SU-DHL-6 (cell line): ENCODE data around the gene OXA1L.

ENCODE experiments used
- H2AFZ ChIP-seq: fragments of 200-600 bp; sonication (generic); 2 replicates; pipeline ENCODE4 v1.6.1; 2014; ENCODE audit warnings: low read depth, mild to moderate bottlenecking, moderate library complexity, mixed read lengths, antibody characterized with exemption, low read length; ENCODE audit not compliant: severe bottlenecking
- H3F3A ChIP-seq: fragments of 200-600 bp; shearing (Covaris generic); 2 replicates; pipeline ENCODE4 v1.6.0; 2016; ENCODE audit warnings: antibody characterized with exemption, mild to moderate bottlenecking; ENCODE audit not compliant: insufficient read depth
- H3K27ac ChIP-seq: fragments of 200-600 bp; sonication (generic); 2 replicates; pipeline ENCODE4 v1.5.1; 2016; ENCODE audit warnings: low read depth, mild to moderate bottlenecking, low read length, moderate library complexity, mixed read lengths
- H3K27me3 ChIP-seq: fragments of 200-600 bp; sonication (generic), shearing (Covaris generic); 2 replicates; pipeline ENCODE4 v1.6.0; 2014; ENCODE audit warnings: mild to moderate bottlenecking, low read length
- H3K36me3 ChIP-seq: fragments of 200-600 bp; sonication (generic); 2 replicates; pipeline ENCODE4 v1.6.1; 2014; ENCODE audit warnings: mild to moderate bottlenecking, low read length, mixed read lengths
- H3K4me2 ChIP-seq: fragments of 300-600, 200-600 bp; shearing (Covaris generic), sonication (generic); 2 replicates; pipeline ENCODE4 v1.6.0; 2014; ENCODE audit warnings: low read length, low read depth, mild to moderate bottlenecking; ENCODE audit not compliant: poor library complexity, severe bottlenecking
- H3K4me3 ChIP-seq: fragments of 200-600 bp; sonication (generic); 2 replicates; pipeline ENCODE4 v1.5.1; 2014; ENCODE audit warnings: antibody characterized with exemption, low read length, mild to moderate bottlenecking, mixed read lengths; ENCODE audit not compliant: insufficient read depth, poor library complexity, severe bottlenecking
- H3K79me2 ChIP-seq: fragments of 200-600 bp; sonication (generic); 2 replicates; pipeline ENCODE4 v1.6.1; 2014; ENCODE audit warnings: mild to moderate bottlenecking, low read length, moderate library complexity; ENCODE audit not compliant: insufficient read depth
- H3K9ac ChIP-seq: fragments of 200-600 bp; sonication (generic); 2 replicates; pipeline ENCODE4 v1.7.0; 2014; ENCODE audit warnings: mild to moderate bottlenecking, low read length
- H3K9me2 ChIP-seq: fragments of 200-600 bp; sonication (generic); replicated peaks from 2 replicates; pipeline ENCODE4 v1.6.1; 2014; ENCODE audit warnings: low read length; ENCODE audit not compliant: insufficient read depth
- H3K9me3 ChIP-seq: fragments of 200-600 bp; sonication (generic); 2 replicates; pipeline ENCODE4 v1.6.1; 2014; ENCODE audit warnings: low read length, mixed read lengths; ENCODE audit not compliant: insufficient read depth
- H4K20me1 ChIP-seq: fragments of 200-600 bp; sonication (generic); 2 replicates; pipeline ENCODE4 v1.6.1; 2014; ENCODE audit warnings: low read depth, mild to moderate bottlenecking, antibody characterized with exemption, low read length, moderate library complexity, mixed read lengths
- CTCF ChIP-seq: fragments of 200-600 bp; sonication (generic); IDR thresholded peaks from one replicate; pipeline ENCODE4 v1.5.1; 2017; ENCODE audit warnings: antibody characterized with exemption, mild to moderate bottlenecking, low read length, moderate library complexity; ENCODE audit not compliant: insufficient read depth, poor library complexity, severe bottlenecking
- EZH2phosphoT487 ChIP-seq: fragments of 200-600 bp; sonication (generic), shearing (Covaris generic); conservative IDR thresholded peaks from 2 replicates; pipeline ENCODE4 v1.6.1; 2018; ENCODE audit warnings: mild to moderate bottlenecking, antibody characterized with exemption, low read length, moderate library complexity, mixed read lengths

The OXA1L gene

GRCh38 chr14:22772725-22773124 lies 6.2 kb downstream of the OXA1L start:
- peaks cover 13% of the 10 kb centered on the region for H3K36me3 ChIP-seq
- H3K79me2 ChIP-seq = peaks cover 16% of the 10 kb centered on the region
- no peak overlapping the region for H3K9ac ChIP-seq

GRCh38 chr14:22773162-22774010 lies 6.9 kb downstream of the OXA1L start:
- H3K79me2 ChIP-seq = peaks cover 9% of the 10 kb centered on the region
- TF ChIP-seq CTCF (no peak), EZH2phosphoT487 (no peak)
- no peak overlapping the region for H2AFZ ChIP-seq
- H3F3A ChIP-seq = peaks cover 13% of the 10 kb centered on the region; the same call in 1 of the 2 replicates
- peaks cover 13% of the 10 kb centered on the region for H3K36me3 ChIP-seq
- no peaks in the 10 kb centered on the region for H4K20me1 ChIP-seq
- no peaks in the 10 kb centered on the region for H3K9me2 ChIP-seq
- H3K27me3 ChIP-seq = no peaks in the 10 kb centered on the region
- no peaks in the 10 kb centered on the region for H3K9me3 ChIP-seq
- H3K4me2 ChIP-seq = no peak overlapping the region
- H3K4me3 ChIP-seq = no peak overlapping the region
- no peak overlapping the region for H3K27ac ChIP-seq
- no peak overlapping the region for H3K9ac ChIP-seq

More at GRCh38 chr14:22772725-22773124, 6.2 kb downstream of the OXA1L start:
- H3K9me3 ChIP-seq = no peaks in the 10 kb centered on the region
- H3K9me2 ChIP-seq = no peaks in the 10 kb centered on the region
- no peaks in the 10 kb centered on the region for H3K27me3 ChIP-seq
- no peak overlapping the region for H3K4me2 ChIP-seq
- no peak overlapping the region for H3K27ac ChIP-seq
- TF ChIP-seq CTCF (no peak), EZH2phosphoT487 (no peak)
- no peak overlapping the region for H2AFZ ChIP-seq
- no peak overlapping the region for H3K4me3 ChIP-seq
- peaks cover 19% of the 10 kb centered on the region; the same call in 1 of the 2 replicates for H3F3A ChIP-seq
- H4K20me1 ChIP-seq = no peaks in the 10 kb centered on the region; the same call in 1 of the 2 replicates

- Histone ChIP-seq H4K20me1 (no peaks in the 10 kb centered on the region), H3K36me3 (peaks cover 13% of the 10 kb centered on the region), H3K9me2 (no peaks in the 10 kb centered on the region), H3K79me2 (peaks cover 3% of the 10 kb centered on the region; the same call in 1 of the 2 replicates), H3K9me3 (no peaks in the 10 kb centered on the region), H3K27me3 (no peaks in the 10 kb centered on the region), H3K4me3 (no peak overlapping the region), H3K9ac (no peak overlapping the region), H3F3A (peaks cover 13% of the 10 kb centered on the region; the same call in 1 of the 2 replicates), H2AFZ (no peak overlapping the region), H3K27ac (no peak overlapping the region), H3K4me2 (no peak overlapping the region)
- no peak for TF ChIP-seq EZH2phosphoT487
- TF ChIP-seq CTCF = no peak
These were observed 7.7 kb downstream of the OXA1L start for GRCh38 chr14:22774011-22774706.
